ENCODE results near the gene DGLUCY. TPM values are rescaled to one million over a fixed set of nuclear protein-coding genes. Genes with fewer than 3 reads are reported as not detected.
"Not testable (repeated sequence)": the region's sequence is repeated elsewhere in the genome, so short reads cannot be mapped to it uniquely, and the experiment has no call there.

DGLUCY gene
- total RNA-seq, 1 donor from 2014 or later: 41.1 TPM

GRCh38 chr14:91167380-91167770 lies 53.5 kb downstream of the DGLUCY start:
- no peak for DNase-seq (ENCODE audit: low spot score)

- no peak for DNase-seq (ENCODE audit: low spot score)
These were observed 56.1 kb downstream of the DGLUCY start for GRCh38 chr14:91169951-91170350.

GRCh38 chr14:91170504-91171121 lies 56.7 kb downstream of the DGLUCY start:
- no peak for DNase-seq (ENCODE audit: low spot score)

- no peak for DNase-seq (ENCODE audit: low spot score)
These were observed 57.4 kb downstream of the DGLUCY start for GRCh38 chr14:91171291-91171690.

- peak; percentile 92 for DNase-seq (ENCODE audit: low spot score)
These were observed 59.4 kb downstream of the DGLUCY start for GRCh38 chr14:91173221-91173670.

- DNase-seq (ENCODE audit: low spot score): no peak
These were observed 60.0 kb downstream of the DGLUCY start for GRCh38 chr14:91173904-91174303.

- DNase-seq (ENCODE audit: low spot score): no peak
These were observed 61.7 kb downstream of the DGLUCY start for GRCh38 chr14:91175291-91176201.

GRCh38 chr14:91177073-91178034 lies 63.5 kb downstream of the DGLUCY start:
- no peak for DNase-seq (ENCODE audit: low spot score)

- DNase-seq (ENCODE audit: low spot score): no peak
These were observed 66.7 kb downstream of the DGLUCY start for GRCh38 chr14:91180611-91181010.

- DNase-seq (ENCODE audit: low spot score): not testable (repeated sequence)
These were observed 68.9 kb downstream of the DGLUCY start for GRCh38 chr14:91182753-91183152.

GRCh38 chr14:91184559-91184958 lies 70.7 kb downstream of the DGLUCY start:
- no peak for DNase-seq (ENCODE audit: low spot score)

GRCh38 chr14:91185721-91186120 lies 71.8 kb downstream of the DGLUCY start:
- no peak for DNase-seq (ENCODE audit: low spot score)

GRCh38 chr14:91186515-91187066 lies 72.7 kb downstream of the DGLUCY start:
- no peak for DNase-seq (ENCODE audit: low spot score)

GRCh38 chr14:91187271-91187670 lies 73.4 kb downstream of the DGLUCY start:
- DNase-seq (ENCODE audit: low spot score): no peak

GRCh38 chr14:91190853-91191252 lies 77.0 kb downstream of the DGLUCY start:
- no peak for DNase-seq (ENCODE audit: low spot score)

- DNase-seq (ENCODE audit: low spot score): no peak
These were observed 79.2 kb downstream of the DGLUCY start for GRCh38 chr14:91193069-91193468.

- DNase-seq (ENCODE audit: low spot score): no peak
These were observed 82.0 kb downstream of the DGLUCY start for GRCh38 chr14:91195881-91196280.

GRCh38 chr14:91197631-91198030 lies 83.8 kb downstream of the DGLUCY start:
- DNase-seq (ENCODE audit: low spot score): no peak

- not testable (repeated sequence) for DNase-seq (ENCODE audit: low spot score)
These were observed 86.9 kb downstream of the DGLUCY start for GRCh38 chr14:91200802-91201201.

GRCh38 chr14:91202234-91202974 lies 88.5 kb downstream of the DGLUCY start:
- DNase-seq (ENCODE audit: low spot score): no peak
